Suprapubic skin (tissue), 4 donors: ENCODE data around the gene HECTD1.

Experiments used
- CTCF ChIP-seq, 2 donors: fragments of 200-600 bp in 1 of 2; fragments of 450-650 bp in 1 of 2; sonication (generic) in 1 of 2; IDR thresholded peaks; one replicate each; pipeline ENCODE4 v1.5.1; 2016 to 2019; ENCODE audit warnings: antibody characterized with exemption in 2 of 2, mild to moderate bottlenecking in 1 of 2, moderate library complexity in 1 of 2
- EP300 ChIP-seq: sonication (generic); formaldehyde crosslinking; IDR thresholded peaks from one replicate; pipeline ENCODE4 v1.6.1; 2017; ENCODE audit warnings: antibody characterized with exemption
- POLR2A ChIP-seq, 2 donors: fragments of 450-650 bp; IDR thresholded peaks; one replicate each; pipeline ENCODE4 v1.6.1; 2017; ENCODE audit warnings: antibody characterized with exemption in 2 of 2, mild to moderate bottlenecking in 2 of 2, moderate library complexity in 2 of 2
- POLR2AphosphoS5 ChIP-seq, 3 donors: sonication (generic); formaldehyde crosslinking; IDR thresholded peaks; one replicate each; pipeline ENCODE4 v1.6.1; 2017; ENCODE audit warnings: antibody characterized with exemption in 3 of 3

GRCh38 chr14:31084385-31084784 is 123.2 kb downstream of the HECTD1 start:
- TF ChIP-seq CTCF (IDR thresholded peaks at IDR 0.05) (no peak), POLR2A (IDR thresholded peaks at IDR 0.05) (no peak), EP300 (no peak), POLR2AphosphoS5 (IDR thresholded peaks at IDR 0.05) (no peak)
